HCEC 1CT (cell line): ENCODE data around the gene FRMD4A.

Experiments
- DNase-seq: peaks from one replicate; pipeline ENCODE4 v3.0.0-alpha.2; 2017

FRMD4A gene

DNA sequence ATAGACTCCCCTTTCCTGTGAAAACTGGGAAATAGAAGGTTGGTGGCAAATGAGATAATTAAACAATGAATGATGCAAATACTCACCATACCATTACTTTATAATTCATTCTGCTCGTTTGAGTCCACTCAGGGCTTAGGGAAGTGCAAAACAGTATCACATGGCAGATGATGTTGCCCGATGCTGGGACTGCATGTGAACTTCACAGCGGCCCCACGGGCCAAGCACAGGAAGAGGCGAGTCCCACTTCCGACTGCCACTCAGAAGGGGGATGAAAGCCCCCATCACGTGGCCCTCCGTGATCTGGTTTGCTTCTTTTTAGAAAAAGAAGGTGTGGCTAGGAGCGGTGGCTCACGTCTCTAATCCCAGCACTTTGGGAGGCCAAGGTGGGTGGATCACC lies 672.5 kb downstream of the FRMD4A start:
- DNase-seq: no peak

DNA sequence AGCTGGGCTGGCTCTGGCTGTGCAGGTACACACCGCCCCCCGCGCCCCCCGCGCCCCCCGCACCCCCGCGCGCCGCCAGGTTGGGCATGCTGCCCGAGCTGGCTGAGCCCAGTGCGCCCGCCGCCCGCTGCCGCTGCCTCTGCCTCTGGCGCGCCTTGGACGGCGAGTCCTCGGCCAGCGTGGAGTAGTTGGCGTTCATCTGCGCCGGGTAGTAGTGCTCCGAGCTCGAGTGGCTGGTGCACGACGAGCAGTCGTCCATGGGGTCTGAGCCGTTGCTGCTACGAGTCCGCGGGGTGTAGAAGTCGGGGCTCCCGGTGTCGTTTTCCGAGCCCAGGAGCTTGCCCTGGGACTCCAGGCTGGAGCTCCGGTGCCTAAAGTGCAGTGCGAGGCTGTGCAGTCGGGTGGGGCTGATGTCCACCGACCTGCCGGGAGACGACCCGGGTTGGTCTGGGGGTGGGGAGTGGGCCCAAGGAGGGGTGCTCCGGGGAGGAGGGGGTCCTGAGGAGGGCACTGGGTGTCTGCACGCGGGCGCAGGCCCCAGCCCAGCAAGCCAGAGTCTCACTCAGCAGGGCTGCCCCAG lies 673.5 kb downstream of the FRMD4A start:
- DNase-seq: no peak

DNA sequence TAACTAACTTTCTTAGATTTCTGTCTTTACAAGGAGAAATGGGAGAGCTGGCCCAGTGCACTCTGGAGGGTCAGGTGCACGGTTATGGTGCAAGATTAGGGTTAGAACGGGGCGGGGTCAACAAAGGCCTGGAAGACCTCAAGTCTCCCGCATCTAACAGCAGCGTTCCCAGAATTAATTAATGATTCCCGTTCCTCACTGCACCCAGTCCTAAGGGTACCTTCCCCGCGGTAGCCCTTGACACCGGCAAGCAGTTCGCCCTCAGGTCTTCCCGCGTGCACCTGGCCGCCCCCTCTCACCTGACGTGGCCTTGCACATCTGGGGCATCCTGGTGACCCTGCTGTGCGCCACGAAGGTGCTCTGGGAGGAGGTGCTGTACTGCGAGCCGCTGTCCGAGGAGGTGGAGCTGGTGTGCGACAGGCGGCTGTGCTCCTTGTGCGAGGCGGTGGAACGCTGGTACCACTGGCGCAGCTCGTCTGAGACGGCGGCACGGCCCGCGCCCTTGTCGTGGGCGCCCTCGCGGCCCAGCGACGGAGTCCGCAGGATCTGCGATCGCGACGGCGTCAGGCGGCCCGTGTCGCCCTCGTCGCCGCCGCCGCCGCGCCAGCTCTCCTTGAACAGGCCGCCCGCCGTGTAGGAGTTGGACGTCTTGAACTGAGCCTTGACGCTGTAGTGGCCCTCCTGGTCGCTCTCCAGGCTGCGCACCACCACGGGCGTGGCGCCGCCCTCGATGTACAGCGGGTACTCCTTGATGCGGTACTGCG lies 674.2 kb downstream of the FRMD4A start:
- no peak for DNase-seq

DNA sequence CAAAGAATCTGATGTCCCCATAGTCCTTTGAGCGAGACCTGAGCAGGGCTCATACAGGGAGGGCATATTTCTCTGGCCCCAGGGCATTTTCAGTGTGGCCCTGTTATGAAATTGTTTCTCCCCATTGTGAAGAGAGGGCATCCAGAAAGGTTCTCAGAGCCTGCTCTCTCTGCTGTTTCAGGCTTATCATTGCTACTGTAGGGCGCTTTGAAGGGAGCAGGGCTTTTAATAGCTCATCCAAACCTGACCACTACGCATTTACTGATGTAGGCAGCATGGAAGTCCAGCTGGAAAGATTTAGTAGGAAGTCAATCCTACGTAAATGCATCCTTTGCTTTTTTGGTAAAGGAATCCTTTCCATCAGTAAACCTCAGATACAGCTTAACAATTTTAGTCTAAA lies 675.9 kb downstream of the FRMD4A start:
- no peak for DNase-seq

DNA sequence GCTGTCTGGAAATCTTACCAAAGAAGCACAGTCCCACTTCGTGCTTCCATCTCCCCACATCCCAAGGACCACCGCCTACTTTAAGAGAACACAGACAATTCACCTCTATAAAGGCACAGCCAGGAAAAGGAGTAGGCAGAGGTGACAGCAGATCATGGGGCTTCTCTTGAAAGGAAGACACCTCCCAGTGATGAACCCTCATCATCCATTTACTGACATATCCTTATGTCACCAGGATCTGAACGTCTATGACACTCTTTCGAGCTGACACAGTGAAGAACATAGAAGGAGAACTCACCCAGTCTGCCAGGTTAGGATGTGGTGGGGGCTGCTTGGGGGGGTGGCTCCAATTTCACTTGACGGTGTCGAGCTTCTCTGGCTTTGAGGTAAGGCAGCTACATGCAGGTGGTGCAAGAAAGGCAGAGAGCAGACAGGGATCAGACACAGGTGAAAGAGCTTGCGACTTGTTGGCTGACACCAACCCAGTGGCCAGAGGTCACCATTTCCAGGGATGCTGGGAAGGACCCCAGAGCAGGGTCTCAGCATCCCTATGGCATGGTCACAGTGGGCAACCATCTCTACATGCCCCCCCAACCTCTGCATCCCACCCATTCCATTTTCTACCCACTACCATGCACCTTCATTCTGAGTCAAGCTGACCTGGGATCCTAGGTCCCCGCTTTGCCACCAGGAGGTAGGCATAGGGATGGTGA lies 676.5 kb downstream of the FRMD4A start:
- DNase-seq: no peak

DNA sequence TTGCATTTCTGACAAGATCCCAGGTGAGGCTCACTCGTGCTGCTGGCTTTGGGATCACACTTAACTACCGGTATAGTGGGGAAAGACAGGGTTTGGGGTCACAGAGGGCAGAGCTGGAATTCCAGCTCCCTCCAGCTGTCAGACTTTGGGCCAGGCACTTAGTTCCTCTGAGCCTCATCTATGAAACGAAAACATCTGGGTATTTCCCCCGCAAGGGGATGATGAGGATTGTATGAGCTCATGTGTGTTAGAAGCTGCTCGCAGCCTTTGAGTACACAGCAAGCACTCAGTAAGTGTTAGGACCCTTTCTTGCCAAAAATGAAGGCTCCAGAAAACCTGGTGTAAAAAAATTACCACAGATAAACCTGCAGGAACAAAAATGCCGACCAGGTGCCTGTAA lies 677.9 kb downstream of the FRMD4A start:
- no peak for DNase-seq

DNA sequence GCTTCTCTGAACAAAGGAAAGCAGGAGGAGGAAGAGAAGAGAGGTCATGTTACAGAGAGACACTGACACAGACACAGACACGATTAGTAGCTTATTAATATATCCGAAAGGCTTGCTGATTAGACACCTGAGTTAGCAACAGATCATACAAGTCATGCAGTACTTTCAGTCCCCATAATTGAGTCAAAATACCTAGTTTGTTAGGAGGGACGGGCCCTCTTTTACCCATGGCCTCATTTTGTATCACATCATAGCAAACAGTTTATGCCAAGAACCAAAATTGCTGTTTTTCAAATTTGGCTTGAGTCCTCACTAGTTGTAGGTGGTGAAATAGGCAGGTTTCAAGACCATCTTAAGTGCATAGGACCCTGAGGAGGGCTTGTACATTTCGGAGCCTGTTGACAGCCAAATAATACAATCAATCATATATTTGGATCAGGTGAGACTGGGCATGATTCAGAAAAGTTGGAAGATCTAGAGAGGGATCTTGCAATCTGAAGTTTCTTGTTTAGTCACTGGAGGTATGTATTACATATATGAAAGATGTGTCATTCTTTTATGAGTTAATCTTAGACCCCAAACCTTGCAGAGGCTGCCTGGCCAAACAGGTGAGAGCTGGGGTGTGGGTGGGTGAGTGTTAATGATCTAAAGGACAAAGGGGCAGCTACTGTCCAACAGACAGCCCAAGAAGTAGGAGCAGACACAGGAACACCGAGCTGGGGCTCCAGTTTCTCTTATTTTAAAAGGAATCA lies 678.6 kb downstream of the FRMD4A start:
- no peak for DNase-seq

DNA sequence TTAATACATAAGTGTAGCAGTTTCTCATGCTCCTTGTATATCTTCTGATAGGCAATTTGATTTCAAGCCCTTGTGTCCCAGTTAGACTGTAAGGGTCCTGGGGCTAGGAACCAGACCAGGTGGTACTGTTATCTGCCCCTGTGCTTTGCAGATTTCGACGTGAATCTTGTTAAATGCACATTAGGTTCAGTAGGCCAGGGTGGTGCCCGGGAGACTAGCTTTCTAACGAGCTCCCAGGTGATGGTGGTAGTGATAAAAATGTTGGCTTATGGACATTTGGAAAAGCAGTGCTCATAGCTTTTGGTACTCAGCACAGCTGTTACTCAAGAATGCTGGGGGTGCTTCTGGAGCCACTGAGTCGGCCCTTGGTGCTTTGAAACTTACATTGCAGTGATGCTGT lies 679.8 kb downstream of the FRMD4A start:
- DNase-seq: no peak

DNA sequence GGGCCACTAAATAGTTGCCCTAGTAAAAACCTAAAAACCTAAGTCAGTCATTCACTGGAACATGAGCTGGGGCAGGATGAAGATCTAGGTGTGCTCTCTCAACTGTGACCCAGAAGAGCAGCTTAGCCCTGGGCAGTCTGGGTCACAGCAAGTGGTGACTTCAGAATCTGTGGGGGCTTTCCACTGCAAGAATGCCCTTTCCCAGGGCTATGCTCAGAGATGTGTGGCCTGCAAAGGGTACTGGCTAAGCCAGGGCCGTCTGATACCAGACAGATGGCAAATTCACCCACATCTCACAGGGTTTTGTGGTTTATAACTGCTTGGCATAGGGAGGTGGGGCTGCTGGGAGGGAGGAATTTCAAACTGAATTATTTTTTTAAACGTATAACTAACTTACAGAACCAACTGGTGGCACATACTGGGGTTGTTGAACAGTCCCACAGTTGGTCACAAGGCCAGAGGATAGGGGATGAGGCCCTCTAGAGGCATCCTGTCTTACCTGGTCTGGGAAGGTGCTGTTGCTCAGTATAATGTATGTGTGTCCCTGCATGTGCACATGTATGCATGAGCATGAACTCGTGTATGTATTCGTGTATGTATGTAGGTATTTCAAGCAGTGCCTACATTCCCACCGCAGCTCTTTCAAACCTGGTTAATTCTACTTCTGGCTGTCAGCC lies 680.7 kb downstream of the FRMD4A start:
- no peak for DNase-seq

DNA sequence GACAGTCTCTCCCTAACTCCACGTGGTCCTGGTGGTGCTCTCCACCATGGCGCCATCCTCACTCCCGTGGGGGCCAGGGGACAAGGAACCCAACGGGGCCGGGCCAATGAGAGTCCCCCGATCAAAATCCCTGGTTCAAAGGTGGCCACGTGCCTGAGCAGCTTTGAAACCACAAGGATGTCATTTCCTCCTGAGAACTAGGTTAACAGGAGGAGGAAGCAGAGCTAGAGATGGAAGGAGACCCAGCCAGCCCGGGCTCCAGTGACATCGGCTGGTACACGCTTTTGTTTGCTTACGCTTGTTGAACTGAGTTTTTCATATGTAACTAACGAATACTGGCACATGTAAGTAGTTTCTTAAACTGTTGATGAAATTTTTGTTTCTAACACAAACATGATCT lies 682.3 kb downstream of the FRMD4A start:
- no peak for DNase-seq

DNA sequence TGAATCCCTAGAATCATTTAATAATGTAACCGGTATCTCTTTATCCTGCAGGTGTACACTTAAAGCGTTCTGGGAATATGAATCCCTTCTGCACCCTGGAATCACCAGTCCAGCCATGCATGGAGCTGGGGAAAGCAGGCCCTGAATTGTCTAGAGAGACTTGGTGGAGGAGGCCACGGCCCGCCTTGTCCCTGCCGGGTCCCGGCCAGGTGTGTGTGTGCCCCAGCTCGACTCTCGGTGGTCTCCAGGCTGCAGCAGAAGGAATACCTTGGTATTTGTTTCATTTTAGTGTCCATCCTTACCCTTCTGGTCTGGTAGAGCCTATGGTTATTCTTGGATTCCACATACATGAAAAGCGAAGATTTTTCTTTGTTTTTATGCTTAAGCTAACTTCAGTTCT lies 685.9 kb downstream of the FRMD4A start:
- DNase-seq: no peak

DNA sequence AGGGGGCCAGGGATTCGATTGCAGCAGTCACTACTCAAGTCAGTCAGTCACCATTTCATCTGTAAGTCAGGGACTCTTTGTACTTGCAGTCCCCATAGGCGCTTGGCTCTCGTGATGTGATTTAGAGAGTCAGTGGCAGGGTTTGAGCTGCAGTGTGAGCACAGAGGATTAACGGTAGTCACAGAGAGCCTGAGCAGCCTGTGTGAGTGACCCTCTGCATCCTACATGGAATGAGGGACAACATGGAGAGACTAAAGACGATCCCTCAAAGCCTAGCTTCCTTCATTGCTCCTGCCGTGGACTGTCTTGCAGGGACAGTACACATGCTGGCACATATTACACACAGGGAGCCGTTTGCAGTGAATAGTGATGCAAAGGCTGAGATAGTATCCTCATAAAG lies 687.7 kb downstream of the FRMD4A start:
- no peak for DNase-seq

DNA sequence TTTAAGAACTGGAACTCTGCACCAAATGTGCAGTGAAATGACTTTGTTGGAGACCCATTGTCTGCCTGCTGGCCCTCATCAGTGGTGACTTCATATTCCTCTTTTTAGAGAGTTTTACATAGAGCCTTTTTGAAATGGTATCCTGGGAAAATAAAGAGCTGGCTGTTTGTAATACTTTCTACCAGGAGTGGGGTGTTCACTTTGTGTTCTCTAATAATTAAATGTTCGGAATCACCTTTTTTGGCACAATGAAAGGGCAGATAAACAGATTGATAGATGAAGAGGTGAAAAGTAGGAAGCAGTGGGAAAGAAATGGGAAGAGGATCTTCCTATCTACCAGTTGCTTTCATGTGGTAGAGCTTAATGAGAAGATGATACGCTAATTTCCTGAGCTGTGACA lies 688.4 kb downstream of the FRMD4A start:
- DNase-seq: no peak

DNA sequence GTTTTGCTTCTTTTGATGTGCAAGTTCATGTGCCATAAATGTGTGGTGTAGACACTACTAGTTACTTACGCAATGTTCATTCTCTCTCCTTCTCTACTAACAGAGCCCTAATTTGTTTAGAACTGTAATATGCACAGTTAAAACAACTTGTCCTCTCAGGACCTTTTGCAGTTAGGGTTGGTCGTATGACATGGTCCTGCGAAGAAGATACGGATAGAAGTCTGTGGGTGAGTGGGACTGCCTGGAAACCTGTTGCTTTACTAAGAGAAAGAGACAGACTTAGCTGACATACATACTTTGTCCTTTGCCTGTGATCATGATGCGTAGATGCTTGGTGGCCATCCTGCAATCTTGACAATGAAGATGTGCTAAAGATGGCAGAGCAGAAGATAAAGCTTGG lies 692.8 kb downstream of the FRMD4A start:
- no peak for DNase-seq

DNA sequence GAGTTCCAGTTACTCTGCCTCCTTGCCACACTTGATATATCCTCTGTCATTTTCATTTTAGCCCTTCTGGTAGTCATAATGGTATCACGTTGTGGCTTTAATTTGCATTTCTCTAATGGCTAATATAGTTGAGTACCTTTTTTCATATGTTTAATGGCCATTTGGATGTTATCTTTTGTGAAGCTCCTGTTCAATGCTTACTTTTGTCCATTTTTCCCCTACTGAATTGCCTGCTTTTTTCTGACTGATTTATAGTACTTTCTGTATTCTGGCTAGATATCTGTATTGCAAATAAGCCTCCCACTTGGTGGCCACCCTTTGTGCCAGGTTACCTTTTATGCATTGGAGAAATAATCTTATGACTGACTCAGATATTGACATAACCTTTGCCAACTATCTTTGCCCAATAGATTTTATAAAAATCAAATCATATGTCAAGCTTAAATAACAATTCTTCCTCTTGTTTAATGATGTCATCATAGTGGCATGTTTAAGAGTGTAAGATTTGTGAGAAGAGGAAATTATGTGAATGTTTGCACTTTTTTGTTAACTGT lies 693.3 kb downstream of the FRMD4A start:
- DNase-seq: no peak

DNA sequence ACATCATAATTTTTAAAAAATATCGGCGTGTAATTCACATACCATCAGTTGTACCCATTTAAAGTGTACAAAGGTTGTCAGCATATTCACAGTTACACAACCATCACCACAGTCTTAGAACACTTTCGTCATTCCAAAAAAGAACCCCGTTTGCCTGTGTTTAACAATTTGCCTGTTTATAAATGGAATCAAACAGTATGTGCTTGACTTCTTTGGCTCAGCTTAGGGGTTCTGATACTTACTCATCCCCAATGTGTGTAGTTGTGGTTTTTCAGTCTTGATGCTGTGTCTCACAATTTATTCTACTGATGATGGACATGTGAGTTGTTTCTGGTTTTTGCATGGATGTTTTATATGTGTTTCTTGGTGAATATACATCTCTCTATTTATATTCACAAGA lies 693.9 kb downstream of the FRMD4A start:
- no peak for DNase-seq

DNA sequence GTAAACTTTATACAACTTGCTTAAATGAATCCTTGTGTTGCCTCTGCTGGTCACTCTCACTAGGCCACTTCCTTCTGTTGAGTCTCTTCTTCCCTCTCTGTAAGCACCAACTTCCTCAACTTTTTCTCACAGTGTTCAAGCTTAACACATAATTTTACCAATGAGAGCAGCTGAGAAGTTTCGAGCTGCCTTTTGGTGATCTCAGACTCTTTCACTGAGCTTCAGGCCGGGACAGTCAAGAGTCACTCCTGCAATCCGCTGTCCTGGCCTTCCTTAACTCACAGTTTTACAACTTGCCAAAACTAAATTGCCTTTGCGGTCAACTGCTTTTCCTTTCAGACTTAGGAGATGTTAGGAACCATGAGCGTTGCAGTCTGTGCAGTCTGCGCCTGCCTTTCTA lies 696.5 kb downstream of the FRMD4A start:
- DNase-seq: no peak

DNA sequence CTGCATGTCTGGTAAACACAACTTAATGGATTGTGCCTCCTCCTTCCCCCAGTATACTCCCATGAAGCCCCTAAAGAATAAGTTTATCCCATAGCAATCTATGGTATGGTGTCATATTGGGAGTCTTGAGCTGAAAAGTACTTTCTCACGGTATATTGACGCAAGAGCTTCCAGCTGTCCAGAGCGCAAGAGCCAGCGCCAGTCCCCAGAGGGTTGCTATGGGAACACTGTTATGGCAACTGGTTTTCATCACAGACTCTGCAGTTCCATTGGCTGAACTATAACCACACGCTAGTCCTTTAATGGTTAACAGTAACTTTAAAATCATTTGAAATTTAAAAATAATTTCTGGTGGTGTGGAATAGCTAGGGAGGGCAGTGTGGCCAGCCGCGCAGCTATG lies 697.0 kb downstream of the FRMD4A start:
- no peak for DNase-seq

DNA sequence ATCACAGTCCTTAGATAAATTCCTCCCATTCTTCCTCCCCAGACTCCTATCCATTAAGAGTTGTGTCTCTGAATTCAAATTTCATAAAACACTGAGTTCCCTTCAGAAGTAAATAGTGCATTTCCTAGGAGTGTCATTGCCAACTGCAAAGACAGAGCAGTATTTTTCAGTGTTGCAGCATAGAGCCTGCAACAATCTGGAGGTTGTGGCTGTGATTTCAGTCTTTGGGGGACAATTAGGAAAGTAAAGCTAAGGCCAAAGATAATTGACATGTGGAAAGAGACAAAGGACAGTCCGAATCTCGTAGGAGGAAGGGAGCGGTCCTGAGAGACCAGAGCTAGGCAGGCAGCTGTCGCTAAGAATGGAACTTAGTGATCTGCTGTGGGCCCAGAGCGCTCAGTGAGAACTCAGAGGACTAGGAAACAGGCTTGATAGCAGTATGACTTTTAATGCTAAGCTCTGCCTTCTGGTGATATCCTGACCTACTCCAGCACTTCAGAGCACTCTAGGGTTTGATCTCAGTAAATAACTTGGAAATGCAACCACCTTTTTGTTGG lies 697.8 kb downstream of the FRMD4A start:
- no peak for DNase-seq

DNA sequence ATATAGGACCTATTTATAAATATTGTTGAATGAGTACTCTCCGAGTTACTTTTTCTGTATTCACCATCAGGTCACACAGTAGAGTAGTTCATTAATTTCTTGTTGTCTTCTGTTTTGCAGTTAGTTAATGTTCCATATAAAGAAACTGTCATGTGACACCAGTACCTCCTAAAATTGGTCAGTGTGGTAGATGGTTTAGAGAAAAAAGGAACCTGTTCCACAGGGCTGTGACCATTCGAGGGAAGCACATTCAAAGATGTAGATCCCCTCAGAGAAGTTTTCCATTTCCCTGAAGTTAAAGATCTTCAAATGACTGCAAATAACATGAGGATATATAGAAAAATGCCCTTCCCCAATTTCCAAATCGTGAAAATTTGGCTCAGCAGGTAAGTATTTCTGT lies 698.3 kb downstream of the FRMD4A start:
- no peak for DNase-seq

DNA sequence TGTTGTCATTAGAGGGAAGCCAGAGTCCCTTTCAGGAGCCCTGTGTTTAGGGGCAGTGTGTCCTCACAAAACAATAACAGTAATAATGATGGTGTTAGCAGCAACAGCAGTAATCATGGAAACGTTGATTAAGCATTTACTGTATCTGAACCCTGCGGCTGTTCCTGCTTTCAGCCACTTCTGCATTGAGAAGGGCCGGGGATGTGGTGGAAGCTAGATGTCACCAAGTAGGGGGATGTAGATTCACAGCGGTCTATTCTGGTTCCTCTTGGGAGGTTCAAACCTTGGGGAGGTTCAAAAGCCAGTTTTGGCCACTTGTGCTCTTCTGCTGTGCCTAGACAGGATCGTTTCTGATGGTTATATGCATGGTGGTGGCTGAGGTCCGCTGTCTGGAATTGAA lies 699.1 kb downstream of the FRMD4A start:
- no peak for DNase-seq

DNA sequence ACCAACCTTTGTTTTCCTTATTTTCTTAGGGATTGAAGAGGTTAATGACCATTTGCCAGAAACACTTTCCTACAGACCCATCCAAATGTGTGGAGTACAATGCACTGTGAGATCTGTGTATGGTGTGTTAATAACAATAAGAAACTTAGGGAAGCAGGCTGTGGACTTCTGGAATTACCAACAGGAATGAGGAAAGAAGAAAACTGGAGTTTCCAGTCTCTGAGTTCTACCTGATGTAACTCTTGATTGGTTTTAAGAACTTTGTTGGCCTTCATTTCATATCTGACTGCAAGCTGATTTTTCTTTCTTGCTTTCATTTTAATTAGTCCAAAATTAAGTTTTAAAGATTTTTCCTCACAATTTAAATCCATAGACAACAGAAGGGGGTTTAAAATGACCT lies 700.5 kb downstream of the FRMD4A start:
- no peak for DNase-seq
